ENCODE data around the gene CAMK2N2.

The CAMK2N2 gene

GRCh38 chr3:184235381-184236032 lies 25.8 kb downstream of the CAMK2N2 start:
- Histone ChIP-seq H3K4me3 (replicated peaks; ENCODE audit: low read depth, low read length) (no peak overlapping the region), H3K27me3 (replicated peaks; ENCODE audit: control insufficient read depth, insufficient read depth, low read length) (no peaks in the 10 kb centered on the region), H3K36me3 (ENCODE audit: control insufficient read depth, insufficient read depth, low read length) (no peaks in the 10 kb centered on the region)
- TF ChIP-seq, protein P1, sequence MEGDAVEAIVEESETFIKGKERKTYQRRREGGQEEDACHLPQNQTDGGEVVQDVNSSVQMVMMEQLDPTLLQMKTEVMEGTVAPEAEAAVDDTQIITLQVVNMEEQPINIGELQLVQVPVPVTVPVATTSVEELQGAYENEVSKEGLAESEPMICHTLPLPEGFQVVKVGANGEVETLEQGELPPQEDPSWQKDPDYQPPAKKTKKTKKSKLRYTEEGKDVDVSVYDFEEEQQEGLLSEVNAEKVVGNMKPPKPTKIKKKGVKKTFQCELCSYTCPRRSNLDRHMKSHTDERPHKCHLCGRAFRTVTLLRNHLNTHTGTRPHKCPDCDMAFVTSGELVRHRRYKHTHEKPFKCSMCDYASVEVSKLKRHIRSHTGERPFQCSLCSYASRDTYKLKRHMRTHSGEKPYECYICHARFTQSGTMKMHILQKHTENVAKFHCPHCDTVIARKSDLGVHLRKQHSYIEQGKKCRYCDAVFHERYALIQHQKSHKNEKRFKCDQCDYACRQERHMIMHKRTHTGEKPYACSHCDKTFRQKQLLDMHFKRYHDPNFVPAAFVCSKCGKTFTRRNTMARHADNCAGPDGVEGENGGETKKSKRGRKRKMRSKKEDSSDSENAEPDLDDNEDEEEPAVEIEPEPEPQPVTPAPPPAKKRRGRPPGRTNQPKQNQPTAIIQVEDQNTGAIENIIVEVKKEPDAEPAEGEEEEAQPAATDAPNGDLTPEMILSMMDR (IDR thresholded peaks at IDR 0.05; ENCODE audit: insufficient read depth, low read length, poor library complexity, severe bottlenecking) = no peak
- no peak for DNase-seq (ENCODE audit: extremely low read depth, insufficient read length)

DNA sequence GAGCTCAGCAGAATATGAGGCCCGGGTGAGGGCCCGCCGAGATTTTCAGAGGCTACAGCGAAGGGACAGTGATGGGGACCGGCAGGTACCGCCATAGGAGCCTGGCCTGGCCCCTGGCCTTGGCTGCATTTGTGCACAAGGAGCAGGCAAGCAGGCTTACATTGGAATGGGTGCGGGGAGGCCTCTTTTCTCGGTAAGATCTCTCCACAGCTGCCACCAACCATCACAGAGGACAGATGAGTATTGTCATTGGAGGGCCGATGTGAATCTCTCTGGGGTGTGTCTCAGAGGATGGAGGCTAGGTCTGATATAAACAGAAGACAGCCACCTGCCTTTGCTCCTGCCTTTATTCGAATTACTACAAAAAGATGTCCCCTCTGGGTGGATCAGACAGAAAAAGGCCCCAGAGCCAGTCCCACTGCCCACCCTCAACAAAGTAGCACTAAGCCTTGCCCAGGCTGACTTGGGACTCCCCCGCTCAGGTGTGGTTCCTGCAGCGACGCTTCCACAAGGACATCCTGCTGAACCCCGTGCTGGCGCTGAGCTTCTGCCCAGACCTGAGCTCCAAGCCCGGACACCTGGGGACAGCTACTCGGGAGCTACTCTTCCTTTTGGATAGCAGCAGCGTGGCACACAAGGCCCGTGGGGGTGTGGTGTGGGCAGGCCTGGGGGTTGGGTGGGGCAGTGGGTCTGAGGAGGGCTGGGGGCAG lies 26.5 kb downstream of the CAMK2N2 start:
- DNase-seq (ENCODE audit: extremely low read depth, insufficient read length) = no peak
- H3K27me3 ChIP-seq (replicated peaks; ENCODE audit: control insufficient read depth, insufficient read depth, low read length) = no peaks in the 10 kb centered on the region; the same call in 1 of the 2 replicates
- TF ChIP-seq, protein P1 (IDR thresholded peaks at IDR 0.05; ENCODE audit: insufficient read depth, low read length, poor library complexity, severe bottlenecking) = no peak

GRCh38 chr3:184234224-184234623 lies 27.1 kb downstream of the CAMK2N2 start:
- Histone ChIP-seq H3K36me3 (ENCODE audit: control insufficient read depth, insufficient read depth, low read length) (no peaks in the 10 kb centered on the region), H3K27me3 (replicated peaks; ENCODE audit: control insufficient read depth, insufficient read depth, low read length) (no peaks in the 10 kb centered on the region; the same call in 1 of the 2 replicates), H3K4me3 (replicated peaks; ENCODE audit: low read depth, low read length) (no peak overlapping the region)
- TF ChIP-seq, protein P1 (IDR thresholded peaks at IDR 0.05; ENCODE audit: insufficient read depth, low read length, poor library complexity, severe bottlenecking) = no peak
- DNase-seq (ENCODE audit: extremely low read depth, insufficient read length) = no peak

More for the DNA sequence above, 26.5 kb downstream of the CAMK2N2 start:
- Histone ChIP-seq H3K36me3 (ENCODE audit: control insufficient read depth, insufficient read depth, low read length) (no peaks in the 10 kb centered on the region), H3K4me3 (replicated peaks; ENCODE audit: low read depth, low read length) (no peak overlapping the region)

GRCh38 chr3:184233127-184233843 lies 28.1 kb downstream of the CAMK2N2 start:
- no peaks in the 10 kb centered on the region for H3K36me3 ChIP-seq (ENCODE audit: control insufficient read depth, insufficient read depth, low read length)
- no peaks in the 10 kb centered on the region; the same call in 1 of the 2 replicates for H3K27me3 ChIP-seq (replicated peaks; ENCODE audit: control insufficient read depth, insufficient read depth, low read length)
- DNase-seq (ENCODE audit: extremely low read depth, insufficient read length) = no peak
- TF ChIP-seq, protein P1 (IDR thresholded peaks at IDR 0.05; ENCODE audit: insufficient read depth, low read length, poor library complexity, severe bottlenecking) = no peak
- no peak overlapping the region for H3K4me3 ChIP-seq (replicated peaks; ENCODE audit: low read depth, low read length)

- Histone ChIP-seq H3K36me3 (ENCODE audit: control insufficient read depth, insufficient read depth, low read length) (no peaks in the 10 kb centered on the region), H3K27me3 (replicated peaks; ENCODE audit: control insufficient read depth, insufficient read depth, low read length) (no peaks in the 10 kb centered on the region; the same call in 1 of the 2 replicates), H3K4me3 (replicated peaks; ENCODE audit: low read depth, low read length) (no peak overlapping the region)
- no peak for DNase-seq (ENCODE audit: extremely low read depth, insufficient read length)
- TF ChIP-seq, protein P1 (IDR thresholded peaks at IDR 0.05; ENCODE audit: insufficient read depth, low read length, poor library complexity, severe bottlenecking) = no peak
Observed at GRCh38 chr3:184231671-184232070, 29.7 kb downstream of the CAMK2N2 start.
